DMS114 treated with DMSO at 0.1 percent for 48 hours (cell line): ENCODE results near the gene RNASE13.
"Not testable (repeated sequence)": the region's sequence is repeated elsewhere in the genome, so short reads cannot be mapped to it uniquely, and the experiment has no call there.

Experiments
- DNase-seq: peaks from one replicate; lab custom pipeline; 2025; ENCODE audit not compliant: unreplicated experiment; lab: John Stamatoyannopoulos, UW

The RNASE13 gene

GRCh38 chr14:21023817-21024584, 10.6 kb downstream of the RNASE13 start:
- DNase-seq: no peak

GRCh38 chr14:21023174-21023573, 11.4 kb downstream of the RNASE13 start:
- no peak for DNase-seq

DNA sequence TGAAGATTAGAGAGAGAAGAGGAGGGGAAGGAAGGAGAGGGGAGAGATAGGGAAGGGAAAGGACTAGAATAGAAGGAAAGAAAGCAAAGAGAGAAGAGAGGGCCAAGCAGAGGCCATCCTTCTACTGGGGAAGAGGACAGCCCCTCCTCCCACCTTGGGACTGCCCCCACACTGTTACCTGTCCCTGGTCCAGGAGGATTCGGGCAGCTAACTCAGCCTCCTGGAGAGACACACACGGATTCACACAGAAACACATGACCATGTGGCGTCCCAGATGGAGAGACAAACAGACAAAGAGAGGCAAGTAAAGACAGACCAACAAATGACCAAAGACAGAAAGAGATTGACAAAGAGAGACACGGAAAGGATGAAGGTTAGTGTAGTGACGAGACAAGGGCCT, 11.9 kb downstream of the RNASE13 start:
- DNase-seq: no peak

DNA sequence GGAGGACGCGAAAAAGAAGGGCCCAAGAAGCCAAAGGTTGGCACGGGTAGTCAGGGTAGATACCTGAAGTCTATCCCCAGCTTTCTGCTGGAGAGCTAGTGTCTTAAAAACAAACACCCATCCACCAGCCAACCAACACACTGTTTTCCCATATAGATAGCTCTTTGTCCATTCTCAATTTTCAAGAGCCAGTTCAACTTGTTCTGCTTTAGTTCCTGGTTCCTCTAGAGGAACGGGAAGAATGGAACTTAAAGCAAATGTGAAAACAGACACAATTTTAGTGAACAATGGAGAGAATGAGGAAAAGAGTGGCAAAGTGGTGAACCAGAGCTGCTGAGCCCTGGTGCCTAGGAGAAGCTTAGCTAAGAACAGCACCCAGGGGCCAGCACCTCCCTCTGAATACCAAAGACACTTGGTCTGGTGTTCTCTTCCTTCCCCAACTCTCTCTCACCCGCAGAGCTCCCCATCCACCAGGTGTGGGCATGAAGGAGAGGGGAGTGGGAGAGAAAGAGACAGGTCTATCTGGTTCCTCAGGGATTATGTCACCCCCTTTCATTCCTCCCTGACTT, 13.5 kb downstream of the RNASE13 start:
- no peak for DNase-seq

- no peak for DNase-seq
These were observed 15.2 kb downstream of the RNASE13 start for GRCh38 chr14:21019366-21019765.

GRCh38 chr14:21018781-21019180, 15.8 kb downstream of the RNASE13 start:
- DNase-seq: no peak

DNA sequence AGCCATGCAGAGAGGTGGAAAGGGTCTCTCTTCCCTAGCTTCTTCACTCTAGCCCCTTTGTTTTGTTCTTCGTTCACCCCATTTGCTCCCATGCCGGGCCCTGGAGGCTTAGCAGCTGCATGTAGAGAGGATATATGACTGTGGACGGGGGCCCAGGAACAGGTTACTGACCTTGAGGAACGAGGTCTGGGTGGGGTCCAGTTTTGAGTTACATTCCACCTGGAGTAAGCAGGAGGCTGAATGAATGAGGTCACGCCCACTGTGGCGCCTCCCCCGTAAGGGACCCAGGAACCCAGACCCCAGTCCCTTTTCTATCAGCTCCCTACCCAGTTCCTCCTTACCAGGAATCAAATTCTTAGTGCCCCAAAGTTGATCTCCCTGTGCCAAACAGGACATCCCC, 16.3 kb downstream of the RNASE13 start:
- DNase-seq: no peak

DNA sequence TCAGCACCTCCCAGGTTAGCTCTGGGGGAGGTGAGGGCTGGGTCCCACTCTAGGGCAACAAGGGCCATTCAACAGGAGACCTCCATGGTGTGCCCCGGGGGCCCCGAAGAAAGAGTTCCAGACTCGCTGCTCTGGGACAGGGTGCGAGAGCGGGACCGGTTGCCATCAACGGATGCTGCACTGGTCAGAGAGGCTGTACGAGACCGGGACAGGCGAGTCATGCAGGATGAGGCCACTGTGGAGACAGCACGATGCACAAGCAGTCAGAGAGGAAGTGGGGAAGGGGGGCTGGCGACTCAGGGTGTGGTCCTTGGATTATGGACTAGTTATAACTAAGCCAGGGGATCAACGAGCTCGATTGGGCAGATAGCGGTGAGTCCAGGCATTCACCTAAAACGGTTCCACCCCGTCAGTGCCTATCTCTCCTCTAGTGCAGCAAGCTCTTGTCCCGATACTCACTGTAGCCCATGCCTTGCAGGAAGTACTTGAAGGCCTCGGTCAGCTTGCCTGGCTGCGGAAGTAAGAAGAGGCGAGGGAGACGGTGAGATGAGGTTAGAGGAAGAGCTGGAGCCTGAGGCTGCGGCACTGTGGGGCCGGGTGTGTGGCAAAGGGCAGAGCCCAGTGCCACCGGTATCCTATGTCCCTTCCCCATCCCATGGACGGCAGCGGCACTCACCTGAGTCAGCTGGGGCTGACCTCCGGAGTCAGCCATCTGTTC, 16.9 kb downstream of the RNASE13 start:
- no peak for DNase-seq

- no peak for DNase-seq
These were observed 18.0 kb downstream of the RNASE13 start for GRCh38 chr14:21016413-21017190.

GRCh38 chr14:21015312-21015711, 19.3 kb downstream of the RNASE13 start:
- no peak for DNase-seq

DNA sequence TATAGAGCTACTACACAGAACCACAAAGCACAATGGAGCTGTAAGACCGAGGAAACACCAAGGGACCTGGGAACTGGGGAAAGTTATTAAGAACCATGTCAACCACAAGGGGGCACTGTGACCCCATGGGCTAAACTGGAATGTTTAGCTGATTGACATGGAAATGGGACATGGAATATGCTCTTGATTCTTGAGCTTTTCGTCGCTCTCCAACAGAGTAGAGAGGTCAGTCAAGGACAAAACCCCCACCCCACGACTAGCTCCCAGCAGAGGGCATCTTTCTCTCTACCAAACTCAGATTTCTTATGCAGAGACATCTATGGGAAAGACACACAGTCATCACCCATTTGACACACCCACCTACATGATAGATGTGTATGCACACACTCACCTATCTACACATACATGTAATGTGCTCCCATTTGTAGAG, 19.8 kb downstream of the RNASE13 start:
- DNase-seq: peak; percentile 68

- DNase-seq: no peak
These were observed 23.5 kb downstream of the RNASE13 start for GRCh38 chr14:21011136-21011535.

DNA sequence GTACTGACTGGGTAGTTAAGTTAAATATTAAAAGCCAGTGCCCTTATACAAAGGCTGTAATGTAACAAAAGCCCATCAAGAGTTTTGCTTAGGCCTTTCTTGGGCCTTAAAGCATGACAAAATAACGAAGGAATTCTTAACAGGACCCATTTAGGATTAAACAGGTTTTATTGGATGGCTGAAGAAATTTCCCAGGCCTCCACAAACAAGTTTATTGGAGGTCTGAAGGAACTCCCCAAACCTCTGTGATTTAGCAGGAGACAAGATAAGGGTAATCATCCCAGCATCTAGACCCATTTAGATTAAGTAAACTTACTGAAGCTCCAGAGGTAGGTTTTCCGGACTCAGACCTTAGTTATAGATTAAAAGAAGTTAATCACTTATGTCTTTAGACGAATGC, 24.9 kb downstream of the RNASE13 start:
- DNase-seq: not testable (repeated sequence)

DNA sequence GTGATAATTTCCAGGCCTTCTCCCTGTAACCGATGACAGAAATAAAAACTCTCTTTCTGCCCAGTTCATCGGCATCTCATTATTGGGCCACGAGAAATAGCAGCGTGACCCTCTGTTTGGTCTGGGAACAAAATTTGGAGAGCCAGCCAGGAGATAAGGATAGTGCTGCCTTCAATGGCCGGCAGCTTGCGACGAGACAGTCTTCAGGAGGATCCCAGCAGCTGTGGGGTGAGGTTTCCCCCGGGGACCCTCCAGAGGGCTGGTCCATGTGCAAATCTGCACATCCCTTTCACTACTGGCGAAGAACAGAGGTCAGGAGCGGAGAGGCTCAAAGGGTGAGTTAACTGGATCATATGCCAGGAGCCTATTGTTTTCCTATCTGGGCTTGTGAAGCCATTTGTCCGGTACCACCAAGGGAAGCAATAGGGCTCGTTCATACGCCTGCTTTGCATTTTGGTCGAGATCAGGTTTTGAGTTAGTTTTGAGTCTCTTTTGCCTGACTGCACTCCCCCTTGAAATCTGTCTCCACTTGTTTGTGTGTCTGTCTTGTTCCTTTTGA, 30.7 kb downstream of the RNASE13 start:
- DNase-seq: no peak

GRCh38 chr14:21001218-21001617, 33.4 kb downstream of the RNASE13 start:
- DNase-seq: no peak

- DNase-seq: no peak
These were observed 35.0 kb downstream of the RNASE13 start for GRCh38 chr14:20999591-20999990.

GRCh38 chr14:20998674-20999366, 35.8 kb downstream of the RNASE13 start, which contains the start of gene SLC39A2:
Gene SLC39A2 (plus strand): TSS chr14:20999293. CDS start chr14:20999447, 154 bp downstream.
- no peak for DNase-seq

DNA sequence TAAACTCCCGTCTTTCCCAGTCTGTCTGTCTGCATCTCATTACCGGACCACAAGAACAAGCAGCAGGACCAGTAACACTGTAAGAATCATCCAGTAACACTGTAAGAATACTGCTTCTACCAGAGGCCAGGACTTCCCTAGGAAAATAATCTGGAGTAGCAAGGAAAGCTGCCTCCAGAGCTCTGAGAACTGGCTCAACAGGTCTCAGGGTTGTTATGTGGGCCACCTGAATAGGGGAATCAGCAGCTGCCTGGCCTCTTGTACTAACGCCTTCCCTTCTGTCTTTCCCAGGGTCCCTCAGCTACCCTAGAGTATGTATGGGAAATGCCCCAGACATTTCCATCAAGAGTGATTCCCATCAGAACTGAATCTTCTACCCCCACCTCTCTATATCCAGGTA, 36.5 kb downstream of the RNASE13 start:
- DNase-seq: no peak

- no peak for DNase-seq
These were observed 37.0 kb downstream of the RNASE13 start for GRCh38 chr14:20997564-20997963.

GRCh38 chr14:20997115-20997514, 37.5 kb downstream of the RNASE13 start:
- DNase-seq: no peak
